GM12872 (cell line): ENCODE measurements around the gene BAIAP2.

Experiments
- CTCF ChIP-seq: IDR thresholded peaks from 3 replicates; pipeline ENCODE4 v1.5.1; 2011; ENCODE audit warnings: low read depth, mild to moderate bottlenecking, low read length, moderate library complexity; ENCODE audit not compliant: insufficient read depth

BAIAP2 gene

GRCh38 chr17:81097943-81098308 is 63.0 kb downstream of the BAIAP2 start:
- no peak for TF ChIP-seq CTCF

- no peak for TF ChIP-seq CTCF
These were observed 64.9 kb downstream of the BAIAP2 start for GRCh38 chr17:81099888-81100287.

- no peak for TF ChIP-seq CTCF
These were observed 65.7 kb downstream of the BAIAP2 start for GRCh38 chr17:81100668-81101067.

- peak; percentile 100 for TF ChIP-seq CTCF
These were observed 66.8 kb downstream of the BAIAP2 start for GRCh38 chr17:81101614-81102306.

GRCh38 chr17:81102352-81102751 is 67.4 kb downstream of the BAIAP2 start:
- no peak for TF ChIP-seq CTCF

GRCh38 chr17:81102869-81103268 is 67.9 kb downstream of the BAIAP2 start:
- TF ChIP-seq CTCF = no peak

GRCh38 chr17:81103379-81103778 is 68.4 kb downstream of the BAIAP2 start:
- no peak for TF ChIP-seq CTCF
